ENCODE data around the gene NTNG1. TPM values are rescaled to one million over a fixed set of nuclear protein-coding genes. Genes with fewer than 3 reads are reported as not detected.

The NTNG1 gene
- total RNA-seq, 1 donor from 2014 or later = 25.8 TPM

DNA sequence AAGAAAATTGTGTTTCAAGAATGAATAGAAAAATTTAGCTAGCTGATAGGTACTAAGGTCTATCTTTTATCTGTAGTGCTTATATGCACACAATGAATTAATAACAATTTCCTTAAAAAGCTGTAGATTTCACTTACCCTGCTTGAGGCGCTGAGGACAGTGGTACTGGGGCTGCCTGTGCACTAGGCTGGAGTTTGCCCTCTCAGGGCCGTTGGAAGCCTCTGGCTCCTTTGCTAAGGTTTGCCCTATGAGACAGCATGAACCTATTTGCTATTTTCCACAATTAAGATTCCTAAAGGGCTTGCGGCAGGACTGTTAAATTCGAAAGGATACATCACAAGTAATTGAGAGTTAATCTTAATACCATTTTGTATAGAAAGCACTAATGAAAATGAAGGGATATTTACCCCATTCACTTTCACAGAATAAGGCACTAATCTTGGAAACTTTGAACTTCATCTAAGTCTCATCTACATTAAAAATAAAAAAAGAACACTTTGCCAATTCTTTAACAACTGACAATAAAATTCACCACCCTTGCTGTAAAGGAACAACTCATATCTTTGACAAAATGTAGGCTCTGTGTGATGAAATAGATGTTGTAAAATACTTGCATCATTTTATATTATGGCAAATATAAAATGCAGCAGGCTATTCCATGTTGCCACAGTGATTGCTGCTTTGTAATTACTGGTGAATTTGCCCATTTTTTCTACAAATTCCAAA, 293.0 kb downstream of the NTNG1 start:
- H3K4me3 ChIP-seq (ENCODE audit: low read depth, low read length) = no peak overlapping the region
- TF ChIP-seq, protein P1, sequence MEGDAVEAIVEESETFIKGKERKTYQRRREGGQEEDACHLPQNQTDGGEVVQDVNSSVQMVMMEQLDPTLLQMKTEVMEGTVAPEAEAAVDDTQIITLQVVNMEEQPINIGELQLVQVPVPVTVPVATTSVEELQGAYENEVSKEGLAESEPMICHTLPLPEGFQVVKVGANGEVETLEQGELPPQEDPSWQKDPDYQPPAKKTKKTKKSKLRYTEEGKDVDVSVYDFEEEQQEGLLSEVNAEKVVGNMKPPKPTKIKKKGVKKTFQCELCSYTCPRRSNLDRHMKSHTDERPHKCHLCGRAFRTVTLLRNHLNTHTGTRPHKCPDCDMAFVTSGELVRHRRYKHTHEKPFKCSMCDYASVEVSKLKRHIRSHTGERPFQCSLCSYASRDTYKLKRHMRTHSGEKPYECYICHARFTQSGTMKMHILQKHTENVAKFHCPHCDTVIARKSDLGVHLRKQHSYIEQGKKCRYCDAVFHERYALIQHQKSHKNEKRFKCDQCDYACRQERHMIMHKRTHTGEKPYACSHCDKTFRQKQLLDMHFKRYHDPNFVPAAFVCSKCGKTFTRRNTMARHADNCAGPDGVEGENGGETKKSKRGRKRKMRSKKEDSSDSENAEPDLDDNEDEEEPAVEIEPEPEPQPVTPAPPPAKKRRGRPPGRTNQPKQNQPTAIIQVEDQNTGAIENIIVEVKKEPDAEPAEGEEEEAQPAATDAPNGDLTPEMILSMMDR (conservative IDR thresholded peaks at IDR 0.05; ENCODE audit: low read depth, low read length) = no peak
- DNase-seq (ENCODE audit: low read depth) = no peak

DNA sequence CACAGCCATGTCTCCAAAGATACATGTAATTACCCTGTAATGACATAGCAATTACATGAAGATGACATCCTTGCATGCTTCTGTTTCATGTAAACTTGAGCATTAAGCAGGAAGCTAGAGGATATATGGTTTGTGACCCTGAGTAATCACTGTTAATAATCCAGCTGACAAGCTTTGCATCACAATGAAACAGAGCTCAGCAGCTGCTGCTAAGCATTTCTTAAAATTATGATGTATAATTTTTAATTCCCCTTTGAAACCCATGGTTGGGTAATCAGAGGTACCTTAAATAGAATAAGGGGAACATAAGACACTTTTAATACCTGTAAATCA, 293.5 kb downstream of the NTNG1 start:
- TF ChIP-seq, protein P1 (conservative IDR thresholded peaks at IDR 0.05; ENCODE audit: low read depth, low read length) = no peak
- no peak for DNase-seq (ENCODE audit: low read depth)
- H3K4me3 ChIP-seq (ENCODE audit: low read depth, low read length) = no peak overlapping the region

DNA sequence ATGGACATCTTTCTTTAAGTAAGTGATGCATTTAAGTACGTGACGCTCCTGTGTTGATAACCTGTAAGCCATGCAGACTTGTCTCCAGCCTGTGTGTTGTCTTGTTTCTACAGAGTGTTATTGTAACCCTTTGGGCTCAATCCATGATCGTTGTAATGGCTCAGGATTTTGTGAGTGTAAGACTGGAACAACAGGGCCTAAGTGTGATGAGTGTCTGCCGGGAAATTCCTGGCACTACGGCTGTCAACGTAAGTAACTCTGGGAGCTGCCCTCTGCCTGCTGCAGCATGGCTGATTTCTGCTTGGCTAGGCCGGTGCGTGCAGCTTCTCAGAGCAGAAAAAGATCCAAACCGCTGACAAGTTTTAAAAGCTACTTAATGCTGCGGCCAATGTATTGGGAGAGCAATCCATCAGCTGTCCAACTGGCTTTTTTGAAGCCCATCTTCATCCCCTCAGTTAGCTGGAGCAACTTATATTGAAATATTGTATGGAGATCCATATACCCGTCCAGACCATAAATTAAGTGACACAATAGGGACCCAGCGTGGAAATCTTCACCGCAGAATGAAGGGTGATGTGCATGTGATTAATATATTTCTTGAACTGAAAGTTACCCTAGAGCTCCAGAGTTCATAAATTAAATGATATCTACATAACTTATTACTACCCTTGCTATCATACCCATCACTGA, 295.9 kb downstream of the NTNG1 start:
- H3K4me3 ChIP-seq (ENCODE audit: low read depth, low read length) = no peak overlapping the region
- TF ChIP-seq, protein P1 (conservative IDR thresholded peaks at IDR 0.05; ENCODE audit: low read depth, low read length) = no peak
- no peak for DNase-seq (ENCODE audit: low read depth)

DNA sequence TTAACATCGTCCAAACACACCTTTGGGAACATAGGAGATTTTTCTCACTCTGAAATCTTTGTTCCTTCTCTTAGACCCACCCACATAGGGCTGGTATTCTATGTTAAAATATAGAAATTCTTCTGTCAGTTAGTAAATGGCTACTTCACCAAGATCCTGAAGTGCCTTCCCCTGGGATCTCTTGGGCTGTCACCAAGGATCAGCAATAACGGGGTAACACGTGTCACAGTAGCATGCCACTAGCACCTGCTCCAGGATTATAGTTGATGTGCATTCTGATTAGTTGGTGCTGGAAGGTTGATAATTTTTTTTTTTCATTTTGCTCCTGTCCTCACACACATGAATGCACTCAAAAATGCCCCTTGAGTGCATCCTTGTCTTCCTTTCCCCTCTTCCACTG, 298.7 kb downstream of the NTNG1 start:
- TF ChIP-seq, protein P1 (conservative IDR thresholded peaks at IDR 0.05; ENCODE audit: low read depth, low read length) = no peak
- DNase-seq (ENCODE audit: low read depth) = no peak
- H3K4me3 ChIP-seq (ENCODE audit: low read depth, low read length) = no peak overlapping the region

DNA sequence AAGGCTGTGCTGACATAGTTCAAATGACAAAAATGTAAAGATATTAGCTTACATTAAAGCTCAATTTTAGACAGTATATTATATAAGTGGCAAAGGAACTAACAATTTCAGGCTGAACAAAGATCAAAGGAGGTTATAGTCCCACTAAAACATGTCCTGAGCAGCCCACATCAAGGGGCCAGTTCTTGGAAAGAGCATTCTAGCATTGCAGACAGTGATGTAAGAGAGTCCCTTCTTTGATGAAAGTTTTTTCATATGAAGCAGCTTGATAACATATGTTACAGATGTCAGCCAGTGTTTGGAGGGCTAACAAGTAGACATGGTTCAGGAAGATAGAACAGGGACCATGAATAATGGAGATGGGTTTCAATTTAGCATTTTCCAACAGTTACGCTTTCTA, 301.7 kb downstream of the NTNG1 start:
- H3K4me3 ChIP-seq (ENCODE audit: low read depth, low read length) = no peak overlapping the region
- TF ChIP-seq, protein P1 (conservative IDR thresholded peaks at IDR 0.05; ENCODE audit: low read depth, low read length) = no peak
- DNase-seq (ENCODE audit: low read depth) = no peak

DNA sequence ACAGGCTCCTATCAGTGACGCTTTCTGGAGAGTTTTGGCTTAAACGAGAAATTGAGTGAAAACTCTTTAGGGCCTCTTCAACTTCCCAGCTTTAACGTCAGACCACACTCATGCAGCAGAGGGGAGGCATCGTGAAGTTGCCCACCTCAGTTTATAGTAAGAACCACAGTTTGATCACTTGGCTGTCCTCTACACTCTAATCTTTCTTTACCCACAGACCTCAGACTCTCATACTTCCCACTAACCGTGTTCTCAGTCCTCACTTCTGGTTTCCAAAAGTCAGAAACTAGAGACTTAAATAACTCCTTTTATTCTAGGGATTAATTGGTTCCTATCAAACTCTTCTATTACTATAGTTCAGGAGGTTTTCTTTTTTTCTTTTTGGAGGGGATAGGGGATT, 302.2 kb downstream of the NTNG1 start:
- TF ChIP-seq, protein P1 (conservative IDR thresholded peaks at IDR 0.05; ENCODE audit: low read depth, low read length) = no peak
- DNase-seq (ENCODE audit: low read depth) = no peak
- H3K4me3 ChIP-seq (ENCODE audit: low read depth, low read length) = no peak overlapping the region

DNA sequence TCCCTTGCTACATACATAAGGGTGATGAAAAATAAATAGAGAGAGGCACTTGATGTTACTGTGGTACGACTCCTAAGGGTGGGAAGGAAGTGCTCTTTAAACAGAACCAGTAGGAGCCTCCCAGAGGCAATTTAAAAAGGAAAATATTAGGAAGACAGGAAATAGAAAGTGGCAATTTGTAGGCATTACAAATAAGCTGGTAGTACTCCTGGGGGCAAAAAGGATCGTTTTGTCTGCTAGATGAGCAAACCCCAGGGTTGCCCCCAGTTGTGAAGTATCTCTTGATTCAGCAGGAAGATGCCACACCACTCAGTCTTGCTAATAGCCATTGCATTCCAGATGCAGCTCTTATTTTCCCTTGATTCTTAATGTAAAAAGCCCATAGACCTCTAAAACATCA, 303.0 kb downstream of the NTNG1 start:
- no peak overlapping the region for H3K4me3 ChIP-seq (ENCODE audit: low read depth, low read length)
- TF ChIP-seq, protein P1 (conservative IDR thresholded peaks at IDR 0.05; ENCODE audit: low read depth, low read length) = no peak
- DNase-seq (ENCODE audit: low read depth) = no peak

All from epithelial cell of proximal tubule (primary cell).